Neural crest cell (in vitro differentiated cells): Measurements from ENCODE around the gene DPY30. TPM values are rescaled to one million over a fixed set of nuclear protein-coding genes. Genes with fewer than 3 reads are reported as not detected.
A peak's percentile ranks its signal among the peaks of the same experiment; 100 is the strongest.
"Not testable (repeated sequence)": the region's sequence is repeated elsewhere in the genome, so short reads cannot be mapped to it uniquely, and the experiment has no call there.

Source experiments
- DNase-seq: peaks from one replicate; pipeline ENCODE4 v3.0.0; 2021; ENCODE audit warnings: low read depth, mixed read lengths, low spot score
- H3K27ac Mint-ChIP-seq: one replicate; pipeline ENCODE4 v1.8.0; 2021; ENCODE audit warnings: mild to moderate bottlenecking, mixed read lengths; ENCODE audit not compliant: unreplicated experiment
- H3K27me3 Mint-ChIP-seq: 2 replicates; pipeline ENCODE4 v1.8.0; 2021; ENCODE audit warnings: low read depth, mild to moderate bottlenecking, mixed read lengths
- H3K36me3 Mint-ChIP-seq: 2 replicates; pipeline ENCODE4 v1.8.0; 2021; ENCODE audit warnings: low read depth, mild to moderate bottlenecking, mixed read lengths
- H3K4me1 Mint-ChIP-seq: 2 replicates; pipeline ENCODE4 v1.8.0; 2021; ENCODE audit warnings: mixed read lengths
- H3K4me3 Mint-ChIP-seq: one replicate; pipeline ENCODE4 v1.8.0; 2021; ENCODE audit warnings: mild to moderate bottlenecking, mixed read lengths
- H3K9me3 Mint-ChIP-seq: 2 replicates; pipeline ENCODE4 v1.8.0; 2021; ENCODE audit warnings: mixed read lengths
- CTCF ChIP-seq: fragments of 200-600 bp; sonication (generic); conservative IDR thresholded peaks from 2 replicates; pipeline ENCODE4 v1.5.0; 2021; ENCODE audit warnings: antibody characterized with exemption, mild to moderate bottlenecking
- total RNA-seq: library from RNA; stranded (reverse); gene quantifications from 2 replicates; pipeline ENCODE4 v1.2.1, GENCODE V29; 2021

DPY30 gene
- total RNA-seq, 1 donor from 2014 or later: 84.5 TPM

DNA sequence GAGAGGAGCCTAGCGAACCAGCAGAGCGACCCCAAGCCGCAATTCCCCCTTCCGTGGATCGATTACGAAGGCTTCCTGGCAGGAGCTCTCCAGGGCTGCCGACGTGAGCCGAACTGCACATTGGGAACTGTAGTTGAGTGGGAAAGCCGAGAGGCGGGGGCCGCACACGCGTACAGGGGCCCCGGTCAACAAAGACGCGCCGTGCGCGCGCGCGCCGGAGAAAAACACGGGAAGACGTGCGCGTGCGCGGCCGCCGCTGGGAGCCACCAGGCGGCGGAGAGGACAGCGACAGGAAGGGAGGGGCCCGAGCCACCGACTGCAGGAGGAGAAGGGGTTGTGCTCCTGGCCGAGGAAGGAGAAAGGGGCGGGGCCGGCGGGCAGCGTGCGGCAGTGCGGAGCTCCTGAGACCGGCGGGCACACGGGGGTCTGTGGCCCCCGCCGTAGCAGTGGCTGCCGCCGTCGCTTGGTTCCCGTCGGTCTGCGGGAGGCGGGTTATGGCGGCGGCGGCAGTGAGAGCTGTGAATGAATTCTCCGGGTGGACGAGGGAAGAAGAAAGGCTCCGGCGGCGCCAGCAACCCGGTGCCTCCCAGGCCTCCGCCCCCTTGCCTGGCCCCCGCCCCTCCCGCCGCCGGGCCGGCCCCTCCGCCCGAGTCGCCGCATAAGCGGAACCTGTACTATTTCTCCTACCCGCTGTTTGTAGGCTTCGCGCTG is 23.9 kb upstream of the DPY30 start, which contains the start of gene SPAST:
Gene SPAST (plus strand): TSS at position 247 of the 711 bp plus-strand sequence. CDS start 276 bp downstream, at position 523.
- Mint-ChIP-seq H3K9me3 (no peaks in the 10 kb centered on the region), H3K4me1 (peaks cover 27% of the 10 kb centered on the region), H3K36me3 (no peaks in the 10 kb centered on the region), H3K4me3 (peak within 1 kb of the TSS; percentile 99), H3K27ac (peak within 1 kb of the TSS; percentile 99), H3K27me3 (no peaks in the 10 kb centered on the region)
- peak; percentile 96 for DNase-seq
- peak; percentile 61 for TF ChIP-seq CTCF

DNA sequence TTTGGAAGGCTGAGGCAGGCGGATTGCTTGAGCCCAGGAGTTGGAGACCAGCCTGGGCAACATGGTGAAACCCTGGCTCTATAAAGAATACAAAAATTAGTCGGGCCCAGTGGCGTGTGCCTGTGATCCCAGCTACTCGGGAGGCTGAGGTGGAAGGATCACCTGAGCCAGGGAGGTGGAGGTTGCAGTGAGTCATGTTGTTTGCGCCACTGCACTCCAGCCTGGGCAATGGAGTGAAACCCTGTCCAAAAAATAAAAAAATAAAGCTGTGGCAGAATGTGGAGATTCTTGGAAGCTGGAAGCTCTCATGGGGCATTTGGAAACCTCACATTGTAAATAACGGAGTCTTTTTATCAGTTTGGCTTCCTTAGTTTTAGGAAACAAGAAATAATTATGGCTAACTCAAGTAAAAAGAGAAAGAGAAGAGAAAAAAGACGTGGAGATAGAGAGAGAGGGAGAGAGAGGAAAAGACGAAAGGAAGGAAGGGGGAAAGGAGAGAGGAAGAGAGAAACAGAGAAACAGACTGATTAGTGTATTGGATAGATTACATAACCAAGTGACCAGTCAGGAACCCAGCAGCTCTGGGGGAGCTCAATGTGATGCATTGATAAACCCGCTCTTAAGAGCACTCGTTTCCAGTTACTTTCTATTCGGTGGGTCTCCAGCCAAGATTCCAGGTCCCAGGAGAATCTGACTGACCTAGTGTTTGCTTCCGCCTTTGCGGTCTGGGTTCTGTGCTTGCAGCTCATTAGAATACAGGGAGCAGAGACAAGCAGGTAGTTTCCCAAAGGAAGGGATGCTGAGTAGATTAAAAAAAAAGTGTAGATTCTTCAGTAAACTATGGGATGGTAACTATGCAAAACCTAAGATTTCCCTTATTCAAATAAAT is 22.6 kb upstream of the DPY30 start:
- Mint-ChIP-seq H3K36me3 (no peaks in the 10 kb centered on the region), H3K9me3 (no peaks in the 10 kb centered on the region), H3K27me3 (no peaks in the 10 kb centered on the region), H3K4me1 (peaks cover 27% of the 10 kb centered on the region), H3K27ac (no peak overlapping the region), H3K4me3 (peak overlapping the region; percentile 99)
- no peak for TF ChIP-seq CTCF
- no peak for DNase-seq

- H3K27ac Mint-ChIP-seq: no peak overlapping the region
- H3K9me3 Mint-ChIP-seq: no peaks in the 10 kb centered on the region
- H3K4me3 Mint-ChIP-seq: peak overlapping the region; percentile 99
- no peaks in the 10 kb centered on the region for H3K36me3 Mint-ChIP-seq
- DNase-seq: no peak
- no peaks in the 10 kb centered on the region for H3K27me3 Mint-ChIP-seq
- H3K4me1 Mint-ChIP-seq: peaks cover 27% of the 10 kb centered on the region
- no peak for TF ChIP-seq CTCF
Measured at GRCh38 chr2:32061430-32061829, 21.8 kb upstream of the DPY30 start.

- H3K4me1 Mint-ChIP-seq: peaks cover 22% of the 10 kb centered on the region
- TF ChIP-seq CTCF: no peak
- H3K27me3 Mint-ChIP-seq: no peaks in the 10 kb centered on the region
- no peak for DNase-seq
- H3K4me3 Mint-ChIP-seq: no peak overlapping the region
- no peaks in the 10 kb centered on the region for H3K36me3 Mint-ChIP-seq
- H3K27ac Mint-ChIP-seq: no peak overlapping the region
- H3K9me3 Mint-ChIP-seq: no peaks in the 10 kb centered on the region
Measured at GRCh38 chr2:32060266-32060665, 20.7 kb upstream of the DPY30 start.

DNA sequence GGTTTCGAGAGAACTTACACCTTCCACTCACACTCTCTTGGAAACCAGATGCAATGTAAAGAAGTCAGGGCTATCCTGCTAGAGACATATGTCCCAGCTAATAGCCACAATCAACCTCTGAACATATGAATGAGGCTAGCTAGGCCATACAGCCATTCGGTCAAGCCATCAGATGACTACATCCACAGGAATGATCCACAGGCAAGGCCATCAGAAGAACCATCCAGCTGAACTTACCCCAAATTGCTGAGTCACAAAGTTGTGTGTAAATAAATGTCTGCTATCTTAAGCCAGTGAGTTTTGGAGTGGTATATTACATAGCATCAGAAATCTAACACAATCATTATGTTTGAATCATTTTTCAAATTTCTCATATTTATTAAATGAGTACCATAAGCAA is 18.5 kb upstream of the DPY30 start:
- Mint-ChIP-seq H3K36me3 (no peaks in the 10 kb centered on the region), H3K27me3 (no peaks in the 10 kb centered on the region), H3K9me3 (no peaks in the 10 kb centered on the region), H3K4me3 (peak overlapping the region; percentile 21), H3K4me1 (peaks cover 11% of the 10 kb centered on the region), H3K27ac (no peak overlapping the region)
- no peak for TF ChIP-seq CTCF
- DNase-seq: no peak

- not testable (repeated sequence) for H3K27ac Mint-ChIP-seq, H3K4me3 Mint-ChIP-seq, H3K27me3 Mint-ChIP-seq, H3K4me1 Mint-ChIP-seq, H3K36me3 Mint-ChIP-seq, H3K9me3 Mint-ChIP-seq, DNase-seq
Measured at GRCh38 chr2:32054583-32054982, 15.0 kb upstream of the DPY30 start.
